Measurements from ENCODE around the gene PRKRA.

- TF ChIP-seq POLR2A (IDR thresholded peaks at IDR 0.05) (no peak), EP300 (IDR thresholded peaks at IDR 0.05) (no peak)
Observed at GRCh38 chr2:178452870-178453269, 1.9 kb upstream of the PRKRA start.

Data from tibial nerve (tissue), 3 donors.